Tibial nerve (tissue), 4 donors: ENCODE data around the gene ASIC4. TPM values are rescaled to one million over a fixed set of nuclear protein-coding genes. Genes with fewer than 3 reads are reported as not detected.

Experiments used
- DNase-seq, 2 donors: peaks; one replicate each; pipeline ENCODE4 v3.0.0-alpha.2; 2019; ENCODE audit warnings: low spot score in 2 of 2
- H3K27ac ChIP-seq, 4 donors: fragments of 200-600 bp; sonication (generic) in 3 of 4; one replicate each; pipeline ENCODE4 v1.5.1; 2017 to 2019; ENCODE audit warnings: mild to moderate bottlenecking in 1 of 4
- H3K27me3 ChIP-seq, 2 donors: fragments of 200-600 bp; sonication (generic) in 1 of 2; one replicate each; pipeline versions ENCODE4 v1.5.1 to v1.6.0; 2017 to 2019
- H3K36me3 ChIP-seq, 3 donors: fragments of 200-600 bp; sonication (generic); one replicate each; pipeline ENCODE4 v1.5.1; 2018 to 2019
- H3K4me1 ChIP-seq, 4 donors: fragments of 200-600 bp; sonication (generic) in 3 of 4; one replicate each; pipeline ENCODE4 v1.5.1; 2017 to 2019
- H3K4me3 ChIP-seq, 4 donors: fragments of 200-600 bp; sonication (generic) in 3 of 4; one replicate each; pipeline ENCODE4 v1.5.1; 2017 to 2019; ENCODE audit warnings: mild to moderate bottlenecking in 1 of 4, moderate library complexity in 1 of 4
- H3K9me3 ChIP-seq, 4 donors: fragments of 200-600 bp; sonication (generic) in 3 of 4; one replicate each; pipeline ENCODE4 v1.5.1; 2017 to 2019
- EP300 ChIP-seq, 2 donors: sonication (generic); formaldehyde crosslinking; IDR thresholded peaks; one replicate each; pipeline ENCODE4 v1.6.1; 2017; ENCODE audit warnings: antibody characterized with exemption in 2 of 2, mild to moderate bottlenecking in 1 of 2
- POLR2A ChIP-seq, 2 donors: fragments of 450-650 bp; IDR thresholded peaks; one replicate each; pipeline ENCODE4 v1.6.1; 2017; ENCODE audit warnings: antibody characterized with exemption in 2 of 2, mild to moderate bottlenecking in 2 of 2, moderate library complexity in 2 of 2
- WGBS, 2 donors: methylation state at CpG; one replicate each; pipeline ENCODE4 v1.1.5; 2018; 5-methylcytosine and 5-hydroxymethylcytosine counted together
- total RNA-seq, 4 donors: library from RNA; depleted of rRNA; stranded (reverse); fragments of >200 nt; gene quantifications; one replicate each; pipeline ENCODE4 v1.1.0, GENCODE V29; 2016
- TF ChIP-seq, protein P1 (sequence below), 5 experiments: fragments of 200-600 bp in 3 of 5; fragments of 450-650 bp in 2 of 5; sonication (generic) in 3 of 5; IDR thresholded peaks; one replicate each; pipeline ENCODE4 v1.5.1; 2016 to 2019; ENCODE audit warnings: antibody characterized with exemption in 5 of 5, mild to moderate bottlenecking in 3 of 5, moderate library complexity in 2 of 5

ASIC4 gene
- total RNA-seq, 4 donors from 2014 or later, result 0.42 to 3.0 TPM; not detected in 2

DNA sequence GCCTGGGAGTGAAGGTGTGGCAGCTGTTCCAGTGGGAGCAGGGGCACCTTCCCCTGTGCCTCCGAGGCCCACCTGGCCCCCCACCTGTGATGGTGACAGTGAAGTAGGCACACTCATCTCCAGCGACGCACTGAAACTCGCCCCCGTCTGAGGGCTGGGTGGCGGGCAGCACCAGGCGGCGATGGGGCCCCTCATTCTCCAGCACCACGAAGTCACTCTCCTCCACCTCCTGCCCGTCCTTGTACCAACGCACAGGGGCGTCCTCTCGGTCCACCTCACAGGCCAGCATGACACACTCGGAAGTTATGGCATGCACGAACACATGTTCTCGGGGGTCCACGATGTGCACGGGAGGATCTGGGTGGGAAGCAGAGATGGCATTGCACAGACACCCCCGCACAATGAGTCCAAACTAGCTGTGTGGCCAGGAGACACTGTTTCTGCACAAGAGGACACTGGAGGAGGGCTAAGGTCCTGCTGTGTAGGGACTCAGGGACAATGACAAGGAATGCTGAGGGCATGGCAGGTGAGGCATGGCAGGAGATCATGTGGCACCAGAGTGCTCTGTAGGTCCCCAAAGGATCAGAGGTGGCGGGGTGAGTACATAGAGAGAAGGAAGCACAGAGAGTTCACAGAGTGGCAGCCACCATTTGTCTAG lies 49.1 kb downstream of the ASIC4 start:
- Histone ChIP-seq H3K9me3 (no peaks in the 10 kb centered on the region), H3K27me3 (no peaks in the 10 kb centered on the region), H3K4me3 (no peak overlapping the region), H3K27ac (peak overlapping the region in 1 of 4 donors; percentile 10), H3K4me1 (peaks cover 0 to 5% (median 0%) of the 10 kb centered on the region in 4 donors), H3K36me3 (peaks cover 0 to 79% (median 0%) of the 10 kb centered on the region in 3 donors)
- DNase-seq, result no peak
- 87 to 90% methylated on average over 19 to 20 of the region's 20 CpGs for WGBS, 2 donors
- TF ChIP-seq, protein P1, sequence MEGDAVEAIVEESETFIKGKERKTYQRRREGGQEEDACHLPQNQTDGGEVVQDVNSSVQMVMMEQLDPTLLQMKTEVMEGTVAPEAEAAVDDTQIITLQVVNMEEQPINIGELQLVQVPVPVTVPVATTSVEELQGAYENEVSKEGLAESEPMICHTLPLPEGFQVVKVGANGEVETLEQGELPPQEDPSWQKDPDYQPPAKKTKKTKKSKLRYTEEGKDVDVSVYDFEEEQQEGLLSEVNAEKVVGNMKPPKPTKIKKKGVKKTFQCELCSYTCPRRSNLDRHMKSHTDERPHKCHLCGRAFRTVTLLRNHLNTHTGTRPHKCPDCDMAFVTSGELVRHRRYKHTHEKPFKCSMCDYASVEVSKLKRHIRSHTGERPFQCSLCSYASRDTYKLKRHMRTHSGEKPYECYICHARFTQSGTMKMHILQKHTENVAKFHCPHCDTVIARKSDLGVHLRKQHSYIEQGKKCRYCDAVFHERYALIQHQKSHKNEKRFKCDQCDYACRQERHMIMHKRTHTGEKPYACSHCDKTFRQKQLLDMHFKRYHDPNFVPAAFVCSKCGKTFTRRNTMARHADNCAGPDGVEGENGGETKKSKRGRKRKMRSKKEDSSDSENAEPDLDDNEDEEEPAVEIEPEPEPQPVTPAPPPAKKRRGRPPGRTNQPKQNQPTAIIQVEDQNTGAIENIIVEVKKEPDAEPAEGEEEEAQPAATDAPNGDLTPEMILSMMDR (IDR thresholded peaks at IDR 0.05), result no peak
- no peak for TF ChIP-seq EP300 (IDR thresholded peaks at IDR 0.05)
- TF ChIP-seq POLR2A (IDR thresholded peaks at IDR 0.05), result no peak

DNA sequence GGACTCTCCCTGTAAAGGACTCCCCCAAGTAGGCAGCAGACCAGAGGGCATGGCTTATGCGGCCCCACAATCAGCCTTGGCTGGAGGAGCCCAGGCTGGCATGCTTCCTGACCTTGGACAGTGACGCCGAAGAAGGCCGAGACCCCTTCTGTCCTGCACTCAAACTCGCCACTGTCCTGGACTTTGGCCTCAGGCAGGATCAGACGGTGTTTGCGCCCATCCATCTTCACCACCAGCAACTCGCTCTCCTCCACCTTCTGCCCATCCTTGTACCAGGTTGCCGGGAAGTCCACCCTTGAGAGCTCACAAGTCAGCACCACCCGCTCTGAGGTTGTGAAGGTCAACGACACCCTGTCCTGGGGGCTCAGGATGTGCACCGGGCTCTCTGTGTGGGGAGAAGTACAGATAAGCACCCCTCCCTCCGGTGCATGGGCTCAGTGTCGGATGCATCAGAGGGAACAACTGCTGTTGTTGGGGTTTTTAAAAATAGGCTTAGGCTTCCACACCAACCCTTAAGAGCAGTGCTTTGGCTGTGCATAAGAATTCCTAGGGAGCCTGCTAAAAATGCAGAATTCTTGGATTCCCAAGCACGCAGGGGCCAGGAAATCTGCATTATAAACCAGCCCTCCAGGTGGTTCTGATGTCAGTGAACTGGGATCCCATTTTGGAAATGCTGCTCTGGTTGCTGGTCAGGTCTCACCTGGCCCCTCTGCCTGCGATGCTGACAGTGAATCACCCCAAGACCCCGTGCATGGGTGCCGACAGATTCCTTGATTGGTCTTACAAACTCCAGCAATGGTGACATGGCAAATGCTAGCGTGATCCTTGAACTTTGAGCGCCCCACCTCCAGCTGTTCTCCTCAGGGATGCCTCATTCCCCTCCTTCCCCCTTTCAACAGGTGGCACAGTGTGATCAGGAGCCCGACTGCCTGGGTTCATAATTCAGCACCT lies 51.1 kb downstream of the ASIC4 start:
- no peak overlapping the region for H3K4me3 ChIP-seq
- TF ChIP-seq POLR2A (IDR thresholded peaks at IDR 0.05), result no peak
- TF ChIP-seq, protein P1 (IDR thresholded peaks at IDR 0.05), result no peak
- no peak for TF ChIP-seq EP300 (IDR thresholded peaks at IDR 0.05)
- H3K4me1 ChIP-seq, result peaks cover 0 to 12% (median 0%) of the 10 kb centered on the region in 4 donors
- no peak for DNase-seq
- 81 to 85% methylated on average over 20 of the region's 21 CpGs for WGBS, 2 donors
- H3K27ac ChIP-seq, result no peak overlapping the region
- no peaks in the 10 kb centered on the region for H3K9me3 ChIP-seq
- H3K27me3 ChIP-seq, result no peaks in the 10 kb centered on the region
- H3K36me3 ChIP-seq, result peaks cover 0 to 68% (median 0%) of the 10 kb centered on the region in 3 donors

DNA sequence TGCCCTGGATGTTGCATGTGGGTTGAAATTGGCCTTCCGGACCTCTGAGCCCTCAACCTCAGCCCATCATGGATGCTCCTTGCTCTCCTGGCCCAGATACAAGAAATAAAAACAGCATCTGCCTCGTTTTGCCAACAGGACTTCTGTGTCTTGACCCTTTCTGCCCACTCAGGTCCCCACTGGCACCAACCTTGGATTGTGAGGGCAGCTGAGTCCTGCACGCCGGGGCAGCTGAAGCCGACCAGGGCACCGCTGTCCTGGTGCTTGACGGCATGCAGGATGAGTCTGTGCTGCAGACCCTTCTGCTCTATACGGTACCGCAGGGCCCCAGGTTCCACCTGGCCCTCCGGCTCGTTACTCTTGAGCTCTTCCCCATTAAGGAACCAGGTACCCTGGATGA lies 52.4 kb downstream of the ASIC4 start:
- Histone ChIP-seq H3K9me3 (no peaks in the 10 kb centered on the region), H3K27ac (no peak overlapping the region), H3K27me3 (no peaks in the 10 kb centered on the region), H3K4me3 (no peak overlapping the region), H3K36me3 (peaks cover 0 to 67% (median 0%) of the 10 kb centered on the region in 3 donors), H3K4me1 (peaks cover 0 to 16% (median 2%) of the 10 kb centered on the region in 4 donors)
- DNase-seq, result no peak
- TF ChIP-seq, protein P1 (IDR thresholded peaks at IDR 0.05), result no peak
- TF ChIP-seq EP300 (IDR thresholded peaks at IDR 0.05), result no peak
- TF ChIP-seq POLR2A (IDR thresholded peaks at IDR 0.05), result no peak
- 80 to 84% methylated on average over 10 to 11 of the region's 11 CpGs for WGBS, 2 donors

DNA sequence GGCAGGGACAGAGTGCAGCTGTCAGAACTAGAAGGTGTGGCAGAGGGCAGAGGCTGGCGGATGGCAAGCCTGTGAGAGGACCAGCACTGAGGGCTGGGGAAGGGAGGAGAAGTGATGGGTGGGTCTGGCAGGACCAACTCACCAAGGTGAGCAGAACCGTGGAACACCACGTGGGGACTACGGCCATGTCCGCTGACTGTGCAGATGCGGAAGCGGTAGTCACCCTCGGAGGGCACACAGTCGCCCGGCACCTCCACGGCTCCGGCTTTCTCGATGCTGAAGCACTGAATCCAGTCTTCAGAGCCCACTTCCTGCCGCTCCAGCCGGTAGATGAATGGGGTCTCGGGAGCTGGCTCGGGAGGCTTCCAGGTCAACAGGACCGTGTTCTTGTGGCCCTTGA lies 52.8 kb downstream of the ASIC4 start:
- H3K27me3 ChIP-seq, result no peaks in the 10 kb centered on the region

More for the DNA sequence above, 52.8 kb downstream of the ASIC4 start:
- Histone ChIP-seq H3K36me3 (peaks cover 0 to 62% (median 0%) of the 10 kb centered on the region in 3 donors), H3K27ac (no peak overlapping the region), H3K4me3 (no peak overlapping the region), H3K4me1 (peaks cover 0 to 20% (median 3%) of the 10 kb centered on the region in 4 donors), H3K9me3 (no peaks in the 10 kb centered on the region)
- 88 to 92% methylated on average over 18 of the region's 18 CpGs for WGBS, 2 donors
- no peak for DNase-seq
- TF ChIP-seq EP300 (IDR thresholded peaks at IDR 0.05) (no peak), POLR2A (IDR thresholded peaks at IDR 0.05) (no peak)
- TF ChIP-seq, protein P1 (IDR thresholded peaks at IDR 0.05), result no peak
